Stimulated activated naive CD4-positive, alpha-beta T cell (primary cell): ENCODE data around the gene VAV2.

Experiments used
- DNase-seq, 6 experiments: peaks; one replicate each; lab custom pipeline; 2025; lab: John Stamatoyannopoulos, UW

VAV2 gene

GRCh38 chr9:133890583-133890982 is 101.5 kb downstream of the VAV2 start:
- DNase-seq: no peak

GRCh38 chr9:133889584-133890301 is 102.4 kb downstream of the VAV2 start:
- DNase-seq: no peak

- DNase-seq: no peak
These were observed 103.2 kb downstream of the VAV2 start for GRCh38 chr9:133888809-133889491.

DNA sequence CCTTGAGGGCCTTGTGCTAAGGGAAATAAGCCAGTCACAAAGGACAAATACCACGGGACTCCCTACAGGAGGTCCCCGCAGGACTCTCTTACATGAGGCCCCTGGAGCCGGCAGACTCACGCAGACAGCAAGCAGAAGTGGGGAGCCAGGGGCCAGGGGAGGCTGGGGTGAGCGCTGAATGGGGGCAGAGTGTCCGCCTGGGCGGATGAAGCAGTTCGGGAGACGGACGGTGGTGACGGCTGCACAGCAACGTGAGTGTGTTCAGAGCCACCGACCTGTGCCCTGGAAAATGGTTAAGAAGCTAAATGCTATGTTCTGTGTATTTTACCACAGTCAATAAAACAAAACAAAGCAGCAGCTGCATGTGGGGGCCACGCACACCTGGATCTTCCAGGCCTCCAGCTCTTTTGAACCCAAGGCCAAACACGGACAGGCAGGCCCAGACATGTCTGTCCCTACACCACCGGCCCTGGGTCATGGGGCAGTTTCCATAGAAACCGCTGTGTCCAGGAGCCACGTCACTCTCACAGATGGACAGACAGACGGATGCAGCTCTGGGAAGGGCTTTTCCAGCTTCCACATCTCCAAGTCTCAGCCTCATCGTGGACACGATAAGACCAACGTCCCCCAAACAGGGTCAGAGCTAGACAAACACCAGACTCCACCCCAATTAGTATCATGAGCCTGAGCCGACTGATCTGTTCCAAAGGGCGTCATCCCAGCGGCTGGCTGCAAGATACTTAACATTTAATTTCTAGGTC is 103.9 kb downstream of the VAV2 start:
- no peak for DNase-seq

DNA sequence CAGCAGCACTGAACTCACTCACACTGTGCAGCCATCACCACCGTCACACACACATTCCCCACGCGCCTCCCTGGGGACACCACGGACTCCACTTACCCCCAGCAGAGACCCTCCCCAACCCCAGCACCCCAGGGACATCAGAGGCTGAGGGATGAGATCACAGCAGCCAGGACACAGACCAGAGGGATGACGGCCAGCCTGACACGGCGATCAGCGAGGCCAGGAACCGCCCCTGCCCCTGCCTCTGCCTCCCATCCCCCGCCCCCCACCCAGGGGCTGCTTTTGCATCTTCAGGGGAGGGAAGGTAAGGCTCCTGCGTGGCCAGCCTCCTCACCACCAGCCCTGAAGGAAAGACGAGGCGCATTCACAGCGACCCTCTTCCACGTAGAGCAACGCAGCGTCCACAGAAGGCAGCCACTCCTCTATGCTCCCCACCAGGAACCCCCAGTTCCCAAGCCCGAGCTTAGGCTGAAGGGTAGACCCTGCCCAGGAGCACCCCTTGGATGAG is 104.5 kb downstream of the VAV2 start:
- no peak for DNase-seq

- DNase-seq: no peak
These were observed 105.3 kb downstream of the VAV2 start for GRCh38 chr9:133886563-133887501.

- DNase-seq: no peak
These were observed 107.0 kb downstream of the VAV2 start for GRCh38 chr9:133884907-133885744.

- no peak for DNase-seq
These were observed 109.0 kb downstream of the VAV2 start for GRCh38 chr9:133882849-133883755.

GRCh38 chr9:133881671-133882381 is 110.3 kb downstream of the VAV2 start:
- no peak for DNase-seq

GRCh38 chr9:133880851-133881661 is 111.1 kb downstream of the VAV2 start:
- no peak for DNase-seq

DNA sequence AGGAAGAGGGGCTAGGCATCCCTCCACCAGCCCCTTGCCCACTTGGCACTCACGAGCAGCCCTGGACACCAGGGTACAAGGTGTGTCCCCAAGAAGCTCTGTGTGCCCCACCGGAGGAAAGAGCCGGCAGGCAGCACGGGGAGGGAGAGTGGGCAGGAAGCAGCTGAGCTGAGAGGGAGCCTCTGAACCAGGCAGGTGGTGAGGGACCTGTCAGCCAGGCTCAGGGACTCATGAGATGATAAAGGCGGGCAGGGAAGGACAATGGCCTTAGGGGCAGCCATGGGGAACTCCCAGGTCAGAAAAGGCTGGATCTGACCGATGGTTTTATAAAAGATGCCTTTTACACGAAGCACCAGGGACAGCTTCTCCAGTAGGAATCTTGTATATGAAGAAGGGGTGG is 112.0 kb downstream of the VAV2 start:
- no peak for DNase-seq

DNA sequence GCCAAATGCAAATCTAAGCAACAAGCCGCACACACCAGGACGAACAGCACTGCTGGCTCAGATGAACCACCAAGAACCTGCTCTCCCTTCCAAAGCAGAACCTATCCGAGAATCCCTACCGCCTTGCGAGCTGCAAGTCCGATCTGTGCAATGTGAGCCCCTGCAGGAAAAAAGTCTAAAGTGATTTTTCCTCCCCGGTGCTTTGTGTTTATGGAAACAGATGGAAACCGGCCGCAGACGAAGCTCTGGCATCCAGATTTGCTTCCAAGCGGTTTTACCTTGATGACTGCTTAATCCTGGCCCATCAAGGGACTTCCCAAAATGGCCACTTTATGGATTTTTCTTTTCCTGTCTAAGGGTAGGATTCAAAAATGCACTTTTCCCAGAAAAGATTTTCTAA is 112.5 kb downstream of the VAV2 start:
- DNase-seq: no peak

DNA sequence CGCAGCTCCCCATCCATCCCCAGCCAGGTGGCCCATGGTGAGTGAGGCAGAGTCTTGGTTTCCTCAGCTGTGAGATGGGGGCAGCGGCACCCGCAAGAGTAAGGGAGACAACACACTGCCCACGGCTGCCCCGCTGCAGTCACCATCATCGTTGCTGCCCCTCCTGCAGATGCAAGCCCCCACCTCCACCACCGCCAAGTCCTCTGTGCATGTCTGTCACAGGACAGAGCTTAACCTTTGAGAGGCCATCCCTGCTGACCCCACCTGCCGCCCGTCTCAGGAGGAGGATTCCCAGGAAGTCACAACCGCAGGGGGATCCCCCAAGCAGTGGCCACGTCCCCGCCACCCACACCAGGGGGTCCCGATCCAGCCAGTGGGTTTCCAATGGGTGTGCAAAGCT is 113.7 kb downstream of the VAV2 start:
- no peak for DNase-seq

DNA sequence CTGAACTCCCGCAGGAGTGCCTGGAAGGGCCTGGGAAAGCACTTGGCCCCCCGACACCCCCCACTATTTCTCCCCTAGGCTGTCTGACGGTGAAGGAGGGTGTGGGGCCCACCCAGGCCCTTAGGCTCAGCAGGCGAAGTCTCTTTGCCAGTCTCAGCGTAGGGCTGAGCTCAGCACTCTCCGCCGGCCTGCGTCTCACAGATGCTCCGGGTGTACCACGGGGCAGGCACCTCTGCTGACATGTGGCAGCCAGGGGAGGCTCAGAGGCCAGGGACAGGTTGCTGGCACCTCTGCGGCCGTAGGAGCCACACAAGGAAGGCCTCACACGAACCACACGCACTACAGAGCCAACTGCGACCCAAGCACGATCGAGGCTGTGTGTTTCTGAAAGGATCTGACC is 114.2 kb downstream of the VAV2 start:
- no peak for DNase-seq

- no peak for DNase-seq
These were observed 114.8 kb downstream of the VAV2 start for GRCh38 chr9:133877327-133877726.

GRCh38 chr9:133876836-133877235 is 115.3 kb downstream of the VAV2 start:
- no peak for DNase-seq

GRCh38 chr9:133876144-133876543 is 116.0 kb downstream of the VAV2 start:
- DNase-seq: no peak

GRCh38 chr9:133875131-133875530 is 117.0 kb downstream of the VAV2 start:
- DNase-seq: no peak
